ENCODE results near the gene TOE1.

The TOE1 gene

GRCh38 chr1:45302505-45303150, 37.3 kb upstream of the TOE1 start:
- peak overlapping the region; percentile 57 for H3K4me3 ChIP-seq (ENCODE audit: low read depth, low read length)
- DNase-seq (ENCODE audit: low read depth, low spot score), result no peak
- TF ChIP-seq, protein P1, sequence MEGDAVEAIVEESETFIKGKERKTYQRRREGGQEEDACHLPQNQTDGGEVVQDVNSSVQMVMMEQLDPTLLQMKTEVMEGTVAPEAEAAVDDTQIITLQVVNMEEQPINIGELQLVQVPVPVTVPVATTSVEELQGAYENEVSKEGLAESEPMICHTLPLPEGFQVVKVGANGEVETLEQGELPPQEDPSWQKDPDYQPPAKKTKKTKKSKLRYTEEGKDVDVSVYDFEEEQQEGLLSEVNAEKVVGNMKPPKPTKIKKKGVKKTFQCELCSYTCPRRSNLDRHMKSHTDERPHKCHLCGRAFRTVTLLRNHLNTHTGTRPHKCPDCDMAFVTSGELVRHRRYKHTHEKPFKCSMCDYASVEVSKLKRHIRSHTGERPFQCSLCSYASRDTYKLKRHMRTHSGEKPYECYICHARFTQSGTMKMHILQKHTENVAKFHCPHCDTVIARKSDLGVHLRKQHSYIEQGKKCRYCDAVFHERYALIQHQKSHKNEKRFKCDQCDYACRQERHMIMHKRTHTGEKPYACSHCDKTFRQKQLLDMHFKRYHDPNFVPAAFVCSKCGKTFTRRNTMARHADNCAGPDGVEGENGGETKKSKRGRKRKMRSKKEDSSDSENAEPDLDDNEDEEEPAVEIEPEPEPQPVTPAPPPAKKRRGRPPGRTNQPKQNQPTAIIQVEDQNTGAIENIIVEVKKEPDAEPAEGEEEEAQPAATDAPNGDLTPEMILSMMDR (IDR thresholded peaks at IDR 0.05; ENCODE audit: low read depth, low read length), result no peak
- in situ Hi-C loops (cut with HindIII; ENCODE audit: low sequenced_read_pairs), result no loop called here

DNA sequence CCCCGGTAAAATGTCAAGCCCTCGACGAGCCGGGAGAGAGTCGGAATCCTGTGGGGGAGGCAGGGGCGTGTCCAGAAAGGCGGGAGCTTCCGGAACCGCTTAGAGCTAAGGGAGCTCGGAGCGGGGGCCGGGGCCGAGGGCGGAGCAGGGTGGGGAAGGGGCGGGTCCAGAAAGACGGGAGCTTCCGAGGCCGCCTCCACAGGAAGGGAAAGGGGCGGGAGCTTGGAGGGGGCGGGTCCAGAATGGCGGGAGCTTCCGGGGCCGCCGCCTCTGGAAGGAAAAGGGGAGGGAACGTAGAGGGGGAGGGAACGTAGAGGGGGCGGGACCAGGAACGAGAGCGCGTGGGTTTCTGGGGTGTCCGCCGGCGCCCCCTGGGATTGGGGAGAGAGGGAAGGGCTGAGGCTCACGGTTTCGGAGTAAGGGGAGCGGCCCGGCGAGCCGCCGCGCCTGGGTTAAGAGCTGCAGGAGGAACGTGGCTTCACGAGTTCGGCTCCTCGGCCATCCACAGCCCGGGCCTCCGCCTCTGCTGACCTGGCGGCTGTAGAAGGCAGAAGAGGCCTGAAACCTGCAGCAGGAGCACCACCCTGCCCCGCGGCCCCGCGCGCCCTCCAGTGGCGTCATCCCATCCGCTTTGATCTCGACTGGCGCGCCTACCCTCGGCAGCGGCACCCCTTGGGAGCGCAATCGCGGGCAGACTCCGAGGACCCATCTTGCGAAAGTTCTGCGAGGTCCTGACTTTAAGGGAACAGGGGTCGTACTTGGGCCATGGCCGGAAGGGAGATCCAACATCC, 36.3 kb upstream of the TOE1 start:
- in situ Hi-C loops (cut with HindIII; ENCODE audit: low sequenced_read_pairs), result no loop called here
- TF ChIP-seq, protein P1 (IDR thresholded peaks at IDR 0.05; ENCODE audit: low read depth, low read length), result peak; percentile 65
- peak overlapping the region; percentile 65 for H3K4me3 ChIP-seq (ENCODE audit: low read depth, low read length)
- peak; percentile 99 for DNase-seq (ENCODE audit: low read depth, low spot score)

DNA sequence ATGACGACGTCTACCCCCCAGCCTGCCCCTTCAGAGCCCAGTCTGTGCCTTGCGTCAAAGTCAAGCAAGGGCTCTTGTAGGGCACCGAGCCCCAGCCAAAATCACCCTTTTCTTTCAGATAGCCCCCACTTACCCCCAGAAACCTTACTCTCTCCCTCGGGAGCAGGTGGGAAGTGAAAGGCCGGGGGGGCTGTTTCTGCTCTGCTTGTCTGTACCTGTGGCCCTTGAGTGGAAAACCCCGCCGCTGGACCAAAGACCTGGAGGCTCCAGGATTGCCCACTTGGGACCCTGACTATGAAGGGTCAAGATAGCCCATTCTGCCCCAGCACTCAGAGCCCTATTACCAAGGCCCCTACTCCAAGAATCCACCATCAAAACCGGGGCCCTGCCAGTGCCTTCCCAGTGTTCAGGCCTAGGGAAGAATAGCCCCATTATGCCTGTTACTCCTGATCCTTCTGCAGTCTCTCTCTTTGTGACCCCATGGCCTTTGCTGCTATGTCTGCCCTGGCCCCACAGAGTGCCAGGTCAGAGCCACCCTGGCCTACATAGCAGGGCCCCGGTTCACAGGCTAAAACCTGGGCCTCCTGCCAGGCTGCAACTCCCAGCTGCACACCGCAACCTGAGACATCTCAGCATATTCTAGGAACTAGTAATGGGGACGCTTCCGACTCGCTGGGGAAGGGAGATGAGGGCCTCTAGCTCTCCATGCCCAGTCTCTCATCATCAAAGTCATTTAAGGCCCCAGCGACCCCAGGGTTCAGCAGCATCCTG, 35.5 kb upstream of the TOE1 start:
- H3K4me3 ChIP-seq (ENCODE audit: low read depth, low read length), result peak overlapping the region; percentile 65
- DNase-seq (ENCODE audit: low read depth, low spot score), result no peak
- TF ChIP-seq, protein P1 (IDR thresholded peaks at IDR 0.05; ENCODE audit: low read depth, low read length), result no peak
- in situ Hi-C loops (cut with HindIII; ENCODE audit: low sequenced_read_pairs), result no loop called here

GRCh38 chr1:45305231-45305630, 34.7 kb upstream of the TOE1 start:
- in situ Hi-C loops (cut with HindIII; ENCODE audit: low sequenced_read_pairs), result no loop called here
- no peak overlapping the region for H3K4me3 ChIP-seq (ENCODE audit: low read depth, low read length)
- TF ChIP-seq, protein P1 (IDR thresholded peaks at IDR 0.05; ENCODE audit: low read depth, low read length), result no peak
- no peak for DNase-seq (ENCODE audit: low read depth, low spot score)

GRCh38 chr1:45306319-45306718, 33.7 kb upstream of the TOE1 start:
- no peak overlapping the region for H3K4me3 ChIP-seq (ENCODE audit: low read depth, low read length)
- TF ChIP-seq, protein P1 (IDR thresholded peaks at IDR 0.05; ENCODE audit: low read depth, low read length), result no peak
- no peak for DNase-seq (ENCODE audit: low read depth, low spot score)
- in situ Hi-C loops (cut with HindIII; ENCODE audit: low sequenced_read_pairs), result no loop called here

DNA sequence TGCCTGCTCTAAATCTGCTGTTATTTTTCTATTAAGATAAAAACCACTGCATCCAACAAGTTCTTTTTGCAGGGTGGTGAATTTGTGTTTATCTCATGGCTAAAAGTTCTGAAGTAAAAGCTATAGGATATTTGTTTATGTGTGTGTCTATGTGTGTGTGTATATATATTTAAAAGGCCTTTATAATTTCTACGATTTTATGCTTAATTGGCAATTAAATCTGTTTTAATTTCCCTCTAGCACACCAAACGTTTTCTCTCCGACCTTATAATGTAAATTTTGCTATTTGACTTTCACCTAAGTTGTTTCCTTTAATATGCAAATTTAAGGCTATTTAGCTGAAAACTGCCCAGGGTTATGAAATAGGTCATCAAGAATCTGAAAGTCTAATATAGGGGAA, 33.1 kb upstream of the TOE1 start:
- DNase-seq (ENCODE audit: low read depth, low spot score), result no peak
- TF ChIP-seq, protein P1 (IDR thresholded peaks at IDR 0.05; ENCODE audit: low read depth, low read length), result no peak
- in situ Hi-C loops (cut with HindIII; ENCODE audit: low sequenced_read_pairs), result no loop called here
- no peak overlapping the region for H3K4me3 ChIP-seq (ENCODE audit: low read depth, low read length)
